MM.1S (cell line): ENCODE results near the gene ZNF775.

ENCODE experiments used
- DNase-seq: peaks from one replicate; pipeline ENCODE4 v3.0.0-alpha.2; 2015
- H2AFZ ChIP-seq: fragments of 300-600 bp; sonication (generic); 2 replicates; pipeline ENCODE4 v1.6.0; 2016; ENCODE audit warnings: antibody characterized with exemption, low read length
- H3F3A ChIP-seq: fragments of 300-600 bp; sonication (generic); 2 replicates; pipeline ENCODE4 v1.6.1; 2016; ENCODE audit warnings: mild to moderate bottlenecking, antibody characterized with exemption, low read length, moderate library complexity, mixed read lengths; ENCODE audit not compliant: insufficient read depth
- H3K27ac ChIP-seq: fragments of 300-600 bp; sonication (generic); 2 replicates; pipeline ENCODE4 v1.5.1; 2016; ENCODE audit warnings: mild to moderate bottlenecking, low read length
- H3K27me3 ChIP-seq: fragments of 300-600 bp; sonication (generic); replicated peaks from 2 replicates; pipeline ENCODE4 v1.6.0; 2016; ENCODE audit warnings: low read length; ENCODE audit not compliant: insufficient read depth
- H3K36me3 ChIP-seq: fragments of 300-600 bp; sonication (generic); replicated peaks from 2 replicates; pipeline ENCODE4 v1.6.1; 2016; ENCODE audit warnings: mild to moderate bottlenecking, low read length, mixed read lengths; ENCODE audit not compliant: insufficient read depth
- H3K4me1 ChIP-seq: fragments of 300-600 bp; sonication (generic); 2 replicates; pipeline ENCODE4 v1.6.1; 2016; ENCODE audit warnings: low read length, mixed read lengths
- H3K4me2 ChIP-seq: fragments of 300-600 bp; sonication (generic); 2 replicates; pipeline ENCODE4 v1.6.0; 2016; ENCODE audit warnings: low read depth, low read length
- H3K4me3 ChIP-seq: fragments of 300-600 bp; sonication (generic); 2 replicates; pipeline ENCODE4 v1.5.1; 2016; ENCODE audit warnings: low read length, mixed read lengths
- H3K79me2 ChIP-seq: fragments of 300-600 bp; sonication (generic); 2 replicates; pipeline ENCODE4 v1.6.1; 2016; ENCODE audit warnings: mixed run types, low read length, mixed read lengths
- H3K9ac ChIP-seq: fragments of 300-600 bp; sonication (generic); 2 replicates; pipeline ENCODE4 v1.6.1; 2016; ENCODE audit warnings: low read length, mixed read lengths
- H3K9me2 ChIP-seq: fragments of 300-600 bp; sonication (generic); replicated peaks from 2 replicates; pipeline ENCODE4 v1.6.1; 2016; ENCODE audit warnings: mild to moderate bottlenecking, low read length, mixed read lengths; ENCODE audit not compliant: insufficient read depth
- H3K9me3 ChIP-seq: fragments of 300-600 bp; sonication (generic); replicated peaks from 2 replicates; pipeline ENCODE4 v1.6.1; 2016; ENCODE audit warnings: mild to moderate bottlenecking, low read length, mixed read lengths; ENCODE audit not compliant: insufficient read depth
- H4K20me1 ChIP-seq: fragments of 300-600 bp; sonication (generic); 2 replicates; pipeline ENCODE4 v1.6.1; 2016; ENCODE audit warnings: mild to moderate bottlenecking, low read length, moderate library complexity, mixed read lengths; ENCODE audit not compliant: insufficient read depth
- EZH2 ChIP-seq: fragments of 300-600 bp; sonication (generic); optimal IDR thresholded peaks from 2 replicates; pipeline ENCODE3; 2017; ENCODE audit warnings: low read depth, mild to moderate bottlenecking, antibody characterized with exemption, low read length, mixed read lengths
- EZH2phosphoT487 ChIP-seq: fragments of 300-600 bp; sonication (generic); IDR thresholded peaks from 2 replicates; pipeline ENCODE4 v1.6.1; 2018; ENCODE audit warnings: antibody characterized with exemption, low read length
- TF ChIP-seq, protein P1 (sequence below): fragments of 300-600 bp; sonication (generic); IDR thresholded peaks from 2 replicates; pipeline ENCODE4 v1.5.1; 2016; ENCODE audit warnings: antibody characterized with exemption, low read length, mixed read lengths

The ZNF775 gene

DNA sequence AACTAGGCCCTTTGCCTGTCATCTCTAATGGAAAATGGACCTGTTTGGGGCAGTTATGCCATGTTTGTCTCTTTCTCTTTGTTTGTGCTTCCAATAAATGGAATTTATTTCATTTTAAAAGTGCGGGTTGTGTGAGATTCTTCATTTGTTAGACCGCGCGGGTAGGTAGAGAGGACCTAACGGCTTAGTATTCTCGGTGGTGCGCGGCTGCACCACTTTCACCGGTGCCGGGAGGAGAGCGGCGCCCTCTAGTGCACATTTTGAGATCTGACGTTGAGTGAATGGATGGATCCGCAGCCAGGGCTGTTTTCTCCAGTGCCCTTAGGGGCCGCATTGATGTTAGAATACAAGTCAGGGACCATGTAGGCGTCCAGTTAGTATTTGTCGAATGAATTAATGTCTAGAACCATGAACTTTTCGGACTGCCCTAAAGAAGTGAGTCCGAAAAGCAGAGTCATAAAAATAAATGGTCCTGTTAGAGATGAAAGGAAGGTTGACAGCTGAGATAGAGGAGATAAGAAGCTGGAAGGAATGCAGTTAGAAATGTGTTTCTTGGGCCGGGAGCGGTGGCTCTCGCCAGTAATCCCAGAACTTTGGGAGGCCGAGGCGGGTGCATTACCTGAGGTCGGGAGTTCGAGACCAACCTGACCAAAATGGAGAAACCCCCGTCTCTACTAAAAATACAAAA, 42.0 kb downstream of the ZNF775 start:
- Histone ChIP-seq H4K20me1 (no peaks in the 10 kb centered on the region), H3K36me3 (no peaks in the 10 kb centered on the region), H3K27me3 (no peaks in the 10 kb centered on the region), H3K79me2 (no peaks in the 10 kb centered on the region), H3K4me2 (peak overlapping the region; percentile 56; the same call in 1 of the 2 replicates), H3F3A (peaks cover 3% of the 10 kb centered on the region), H3K9me2 (no peaks in the 10 kb centered on the region), H3K4me1 (peaks cover 13% of the 10 kb centered on the region), H3K9ac (no peak overlapping the region), H3K9me3 (no peaks in the 10 kb centered on the region), H2AFZ (peak overlapping the region; percentile 39), H3K27ac (no peak overlapping the region), H3K4me3 (no peak overlapping the region; the same call in 1 of the 2 replicates)
- TF ChIP-seq, protein P1, sequence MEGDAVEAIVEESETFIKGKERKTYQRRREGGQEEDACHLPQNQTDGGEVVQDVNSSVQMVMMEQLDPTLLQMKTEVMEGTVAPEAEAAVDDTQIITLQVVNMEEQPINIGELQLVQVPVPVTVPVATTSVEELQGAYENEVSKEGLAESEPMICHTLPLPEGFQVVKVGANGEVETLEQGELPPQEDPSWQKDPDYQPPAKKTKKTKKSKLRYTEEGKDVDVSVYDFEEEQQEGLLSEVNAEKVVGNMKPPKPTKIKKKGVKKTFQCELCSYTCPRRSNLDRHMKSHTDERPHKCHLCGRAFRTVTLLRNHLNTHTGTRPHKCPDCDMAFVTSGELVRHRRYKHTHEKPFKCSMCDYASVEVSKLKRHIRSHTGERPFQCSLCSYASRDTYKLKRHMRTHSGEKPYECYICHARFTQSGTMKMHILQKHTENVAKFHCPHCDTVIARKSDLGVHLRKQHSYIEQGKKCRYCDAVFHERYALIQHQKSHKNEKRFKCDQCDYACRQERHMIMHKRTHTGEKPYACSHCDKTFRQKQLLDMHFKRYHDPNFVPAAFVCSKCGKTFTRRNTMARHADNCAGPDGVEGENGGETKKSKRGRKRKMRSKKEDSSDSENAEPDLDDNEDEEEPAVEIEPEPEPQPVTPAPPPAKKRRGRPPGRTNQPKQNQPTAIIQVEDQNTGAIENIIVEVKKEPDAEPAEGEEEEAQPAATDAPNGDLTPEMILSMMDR = peak; percentile 99
- TF ChIP-seq EZH2phosphoT487 = no peak
- peak; percentile 92 for DNase-seq

DNA sequence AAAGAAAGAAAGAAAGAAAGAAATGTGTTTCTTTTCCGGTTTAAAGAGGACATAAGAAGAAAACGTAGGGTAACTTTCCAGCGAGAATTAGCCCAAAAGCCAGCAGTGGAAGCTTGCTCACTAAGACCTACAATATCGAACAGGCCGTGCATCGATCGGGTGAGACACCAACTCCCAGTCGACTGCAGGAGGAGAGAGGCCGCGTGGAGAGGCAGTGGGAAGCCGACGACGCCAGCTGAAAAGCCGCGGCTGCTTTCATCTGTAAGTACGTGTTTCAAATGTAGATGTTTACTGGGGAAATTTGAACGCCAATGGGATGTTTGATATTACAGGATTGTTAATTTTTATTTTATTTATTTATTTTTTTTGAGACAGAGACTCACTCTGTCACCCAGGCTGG, 42.7 kb downstream of the ZNF775 start:
- Histone ChIP-seq H3K4me1 (peaks cover 10% of the 10 kb centered on the region; the same call in 1 of the 2 replicates), H2AFZ (no peak overlapping the region), H3K4me3 (no peak overlapping the region), H3K9me2 (no peaks in the 10 kb centered on the region), H4K20me1 (no peaks in the 10 kb centered on the region), H3K9me3 (no peaks in the 10 kb centered on the region), H3K79me2 (no peaks in the 10 kb centered on the region), H3K27ac (no peak overlapping the region), H3K36me3 (no peaks in the 10 kb centered on the region), H3K9ac (no peak overlapping the region), H3K27me3 (no peaks in the 10 kb centered on the region), H3K4me2 (no peak overlapping the region), H3F3A (no peaks in the 10 kb centered on the region)
- TF ChIP-seq, protein P1 = no peak
- no peak for TF ChIP-seq EZH2phosphoT487
- no peak for TF ChIP-seq EZH2
- no peak for DNase-seq

DNA sequence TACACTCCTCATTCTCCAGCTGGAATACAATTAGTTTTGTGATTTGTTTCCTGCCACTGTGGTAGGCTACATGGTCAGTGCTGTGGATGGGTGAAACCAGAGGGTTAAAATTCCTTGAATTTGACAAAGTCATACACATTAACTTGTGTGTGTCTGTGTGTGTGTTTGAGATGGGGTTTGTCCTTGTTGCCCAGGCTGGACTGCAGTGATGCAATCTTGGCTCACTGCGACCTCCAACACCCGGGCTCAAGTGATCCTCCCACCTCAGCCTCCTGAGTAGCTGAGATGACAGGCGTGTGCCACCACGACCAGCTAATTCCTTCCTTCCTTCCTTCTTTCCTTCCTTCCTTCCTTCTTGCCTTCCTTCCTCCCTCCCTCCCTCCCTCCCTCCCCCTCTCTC, 46.5 kb downstream of the ZNF775 start:
- H3K9me2 ChIP-seq = no peaks in the 10 kb centered on the region
- H2AFZ ChIP-seq = no peak overlapping the region
- peaks cover 18% of the 10 kb centered on the region for H3K4me1 ChIP-seq
- H3K9me3 ChIP-seq = no peaks in the 10 kb centered on the region
- no peaks in the 10 kb centered on the region for H3K36me3 ChIP-seq
- H3K79me2 ChIP-seq = no peaks in the 10 kb centered on the region
- H4K20me1 ChIP-seq = no peaks in the 10 kb centered on the region
- no peak for DNase-seq
- H3F3A ChIP-seq = no peaks in the 10 kb centered on the region
- no peak for TF ChIP-seq EZH2
- no peak for TF ChIP-seq EZH2phosphoT487
- TF ChIP-seq, protein P1 = no peak
- no peaks in the 10 kb centered on the region for H3K27me3 ChIP-seq
- H3K4me2 ChIP-seq = no peak overlapping the region
- H3K9ac ChIP-seq = no peak overlapping the region
- H3K27ac ChIP-seq = no peak overlapping the region
- no peak overlapping the region for H3K4me3 ChIP-seq
